Hepatocyte (in vitro differentiated cells): Measurements from ENCODE around the gene TMEM156.

Source experiments
- CTCF ChIP-seq: fragments of 200-600 bp; sonication (generic); IDR thresholded peaks from 2 replicates; pipeline ENCODE4 v1.5.1; 2016; ENCODE audit warnings: antibody characterized with exemption, mild to moderate bottlenecking; ENCODE audit not compliant: poor library complexity
- EZH2phosphoT487 ChIP-seq: fragments of 200-600 bp; sonication (generic); IDR thresholded peaks from one replicate; pipeline ENCODE4 v1.6.1; 2018; ENCODE audit warnings: antibody characterized with exemption, mild to moderate bottlenecking, low read depth, moderate library complexity; ENCODE audit not compliant: unreplicated experiment, severe bottlenecking

DNA sequence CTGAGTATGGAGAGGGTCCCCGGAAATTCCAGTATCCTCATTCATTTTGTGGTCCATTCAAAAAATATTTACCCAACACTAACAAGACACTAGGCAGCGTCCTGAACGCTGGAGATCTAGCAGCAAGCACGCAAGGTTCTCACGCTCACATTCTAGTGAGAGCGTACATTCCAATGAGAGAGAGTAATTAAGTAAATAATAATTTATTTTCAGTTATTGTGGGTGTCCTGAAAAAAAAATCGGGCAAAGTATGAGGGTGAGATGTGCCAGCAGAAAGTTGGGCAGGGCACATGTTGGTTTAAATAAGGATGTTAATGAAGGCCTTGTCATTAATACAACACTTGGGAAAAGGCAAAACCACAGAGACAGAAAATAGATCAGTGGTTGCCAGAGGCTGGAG lies 4.0 kb upstream of the TMEM156 start:
- TF ChIP-seq CTCF: no peak
- TF ChIP-seq EZH2phosphoT487: no peak
